H9 (cell line): Measurements from ENCODE around the gene TMEM253. TPM values are rescaled to one million over a fixed set of nuclear protein-coding genes. Genes with fewer than 3 reads are reported as not detected.

ENCODE experiments used
- DNase-seq: peaks from one replicate; pipeline ENCODE4 v3.0.0-alpha.2; 2017
- H2AFZ ChIP-seq: one replicate; pipeline ENCODE4 v1.6.1; 2013; ENCODE audit warnings: mild to moderate bottlenecking, low read length, control low read depth, moderate library complexity
- H2AK5ac ChIP-seq: 2 replicates; pipeline ENCODE4 v1.6.1; 2013; ENCODE audit warnings: low read length, control low read depth, mixed read lengths; ENCODE audit not compliant: insufficient read length
- H2BK120ac ChIP-seq: one replicate; pipeline ENCODE4 v1.6.1; 2013; ENCODE audit warnings: low read depth, mild to moderate bottlenecking, low read length, control low read depth, inconsistent platforms; ENCODE audit not compliant: poor library complexity, severe bottlenecking
- H2BK12ac ChIP-seq: 2 replicates; pipeline ENCODE4 v1.6.1; 2013; ENCODE audit warnings: low read length, control low read depth, mixed read lengths, low read depth; ENCODE audit not compliant: insufficient read length
- H2BK15ac ChIP-seq: 2 replicates; pipeline ENCODE4 v1.6.1; 2013; ENCODE audit warnings: low read depth, low read length, control low read depth
- H2BK20ac ChIP-seq: one replicate; pipeline ENCODE4 v1.6.1; 2013; ENCODE audit warnings: low read depth, mild to moderate bottlenecking, low read length, control low read depth, inconsistent platforms; ENCODE audit not compliant: poor library complexity, severe bottlenecking
- H2BK5ac ChIP-seq: 2 replicates; pipeline ENCODE4 v1.6.1; 2013; ENCODE audit warnings: low read length, control low read depth, mixed read lengths; ENCODE audit not compliant: insufficient read length
- H3K14ac ChIP-seq: 2 replicates; pipeline ENCODE4 v1.6.1; 2013; ENCODE audit warnings: low read length, control low read depth; ENCODE audit not compliant: insufficient read depth
- H3K18ac ChIP-seq: 2 replicates; pipeline ENCODE4 v1.6.1; 2013; ENCODE audit warnings: low read depth, mild to moderate bottlenecking, mixed read lengths, low read length, control low read depth; ENCODE audit not compliant: insufficient read length
- H3K23ac ChIP-seq: 2 replicates; pipeline ENCODE4 v1.6.1; 2013; ENCODE audit warnings: low read length, control low read depth, mixed read lengths, low read depth; ENCODE audit not compliant: insufficient read length
- H3K23me2 ChIP-seq: 2 replicates; pipeline ENCODE4 v1.6.1; 2013; ENCODE audit warnings: low read depth, mild to moderate bottlenecking, mixed read lengths, low read length, control low read depth; ENCODE audit not compliant: insufficient read length, poor library complexity, severe bottlenecking
- H3K27ac ChIP-seq: 2 replicates; pipeline ENCODE4 v1.5.1; 2013; ENCODE audit warnings: low read length, control low read depth, mixed read lengths, low read depth; ENCODE audit not compliant: insufficient read length
- H3K27me3 ChIP-seq: 2 replicates; pipeline ENCODE4 v1.6.1; 2013; ENCODE audit warnings: low read length, control low read depth, inconsistent platforms; ENCODE audit not compliant: insufficient read depth
- H3K4ac ChIP-seq: 2 replicates; pipeline ENCODE4 v1.6.1; 2013; ENCODE audit warnings: low read depth, mild to moderate bottlenecking, control low read depth, inconsistent platforms, low read length, moderate library complexity
- H3K4me1 ChIP-seq: 2 replicates; pipeline ENCODE4 v1.6.1; 2013; ENCODE audit warnings: low read length, control low read depth, inconsistent platforms; ENCODE audit not compliant: insufficient read depth
- H3K4me2 ChIP-seq: 2 replicates; pipeline ENCODE4 v1.6.1; 2013; ENCODE audit warnings: low read length, control low read depth, mixed read lengths; ENCODE audit not compliant: insufficient read length, insufficient read depth
- H3K56ac ChIP-seq: 2 replicates; pipeline ENCODE4 v1.6.1; 2013; ENCODE audit warnings: low read depth, mild to moderate bottlenecking, mixed read lengths, low read length, control low read depth; ENCODE audit not compliant: insufficient read length
- H3K79me1 ChIP-seq: 2 replicates; pipeline ENCODE4 v1.6.1; 2013; ENCODE audit warnings: low read depth, mild to moderate bottlenecking, moderate library complexity, low read length, control low read depth, inconsistent platforms; ENCODE audit not compliant: insufficient read depth, poor library complexity, severe bottlenecking
- H3K79me2 ChIP-seq: 2 replicates; pipeline ENCODE4 v1.6.1; 2013; ENCODE audit warnings: low read length, control low read depth, inconsistent platforms; ENCODE audit not compliant: insufficient read depth
- H3K9ac ChIP-seq: 2 replicates; pipeline ENCODE4 v1.6.1; 2013; ENCODE audit warnings: low read length, control low read depth, mixed read lengths; ENCODE audit not compliant: insufficient read length; ENCODE audit errors: extremely low read depth
- H3K9me3 ChIP-seq: one replicate; pipeline ENCODE4 v1.6.1; 2013; ENCODE audit warnings: low read depth, low read length, inconsistent platforms; ENCODE audit not compliant: control insufficient read depth
- H3T11ph ChIP-seq: one replicate; pipeline ENCODE4 v1.6.1; 2013; ENCODE audit warnings: mild to moderate bottlenecking, low read length, control low read depth, inconsistent platforms
- H4K20me1 ChIP-seq: one replicate; pipeline ENCODE4 v1.6.1; 2013; ENCODE audit not compliant: control insufficient read depth, insufficient read length, insufficient read depth
- H4K5ac ChIP-seq: 2 replicates; pipeline ENCODE4 v1.6.1; 2013; ENCODE audit warnings: low read depth, mild to moderate bottlenecking, mixed read lengths, low read length, control low read depth; ENCODE audit not compliant: insufficient read length
- H4K8ac ChIP-seq: replicated peaks from 2 replicates; pipeline ENCODE4 v1.6.1; 2013; ENCODE audit warnings: low read length, control low read depth, mixed read lengths, low read depth; ENCODE audit not compliant: insufficient read length
- H4K91ac ChIP-seq: 2 replicates; pipeline ENCODE4 v1.6.1; 2013; ENCODE audit warnings: low read depth, mild to moderate bottlenecking, moderate library complexity, mixed read lengths, low read length, control low read depth; ENCODE audit not compliant: insufficient read length
- H3K27ac Mint-ChIP-seq, 3 experiments: 2 replicates in 2 of 3; 3 replicates in 1 of 3; pipeline ENCODE4 v1.8.0; 2020 to 2021; ENCODE audit warnings: mixed read lengths in 3 of 3, mild to moderate bottlenecking in 1 of 3, moderate library complexity in 1 of 3
- H3K27me3 Mint-ChIP-seq: 2 replicates; pipeline ENCODE4 v1.8.0; 2021; ENCODE audit warnings: low read depth, mild to moderate bottlenecking, moderate library complexity, mixed read lengths
- H3K36me3 Mint-ChIP-seq, 3 experiments: 2 replicates in 2 of 3; 3 replicates in 1 of 3; pipeline ENCODE4 v1.8.0; 2020 to 2021; ENCODE audit warnings: low read depth in 3 of 3, mixed read lengths in 3 of 3; ENCODE audit not compliant: insufficient read depth in 1 of 3
- H3K4me1 Mint-ChIP-seq, 2 experiments: 2 replicates each; pipeline ENCODE4 v1.8.0; 2020; ENCODE audit warnings: mixed read lengths in 2 of 2
- H3K4me3 Mint-ChIP-seq, 2 experiments: 2 replicates in 1 of 2; 3 replicates in 1 of 2; pipeline ENCODE4 v1.8.0; 2020 to 2021; ENCODE audit warnings: mild to moderate bottlenecking in 2 of 2, mixed read lengths in 2 of 2, moderate library complexity in 1 of 2
- H3K9me3 Mint-ChIP-seq, 2 experiments: 2 replicates in 1 of 2; 3 replicates in 1 of 2; pipeline ENCODE4 v1.8.0; 2020; ENCODE audit warnings: mild to moderate bottlenecking in 2 of 2, mixed read lengths in 2 of 2, moderate library complexity in 1 of 2
- CTCF ChIP-seq: fragments of 200-600 bp; sonication (generic); conservative IDR thresholded peaks from 3 replicates; pipeline ENCODE4 v1.8.0; 2021; ENCODE audit warnings: antibody characterized with exemption, mild to moderate bottlenecking
- WGBS: extraction: QIAGEN DNeasy Blood & Tissue Kit; methylation state at CpG from one replicate; pipeline ENCODE4 v1.1.7; 2013; ENCODE audit warnings: missing lambda C conversion rate, low lambda C conversion rate, mixed read lengths; ENCODE audit not compliant: insufficient read length; ENCODE audit errors: extremely low coverage; 5-methylcytosine and 5-hydroxymethylcytosine counted together
- total RNA-seq: library from RNA; stranded (reverse); gene quantifications from 2 replicates; pipeline ENCODE4 v1.2.1, GENCODE V29; 2021

TMEM253 gene
- total RNA-seq, 1 experiment from 2014 or later, result 2.2 TPM

GRCh38 chr14:21142357-21142756, 41.5 kb downstream of the TMEM253 start:
- peaks cover 10 to 17% of the 10 kb centered on the region in 2 experiments; a peak in 4 of 5 replicates for H3K9me3 Mint-ChIP-seq
- no CpG with 5 or more reads among the region's 1 CpG for WGBS

More at GRCh38 chr14:21142357-21142756, 41.5 kb downstream of the TMEM253 start:
- Histone ChIP-seq H3K9ac (no peak overlapping the region), H3T11ph (no peak overlapping the region), H3K23ac (no peak overlapping the region), H4K91ac (no peak overlapping the region), H2BK120ac (no peak overlapping the region), H3K18ac (no peak overlapping the region), H3K79me1 (no peaks in the 10 kb centered on the region), H4K20me1 (no peaks in the 10 kb centered on the region), H2AK5ac (no peak overlapping the region), H3K9me3 (no peaks in the 10 kb centered on the region), H3K79me2 (no peaks in the 10 kb centered on the region), H4K8ac (no peak overlapping the region), H3K4me1 (no peaks in the 10 kb centered on the region), H2BK20ac (no peak overlapping the region), H2BK12ac (no peak overlapping the region), H3K23me2 (no peaks in the 10 kb centered on the region), H2BK5ac (no peak overlapping the region), H3K14ac (no peak overlapping the region), H3K27me3 (no peaks in the 10 kb centered on the region), H3K4me2 (no peak overlapping the region), H3K56ac (no peak overlapping the region), H2AFZ (no peak overlapping the region), H3K27ac (no peak overlapping the region), H4K5ac (no peak overlapping the region), H2BK15ac (no peak overlapping the region), H3K4ac (no peak overlapping the region)
- Mint-ChIP-seq H3K4me3 (no peak overlapping the region), H3K27me3 (peaks cover 2% of the 10 kb centered on the region; the same call in 1 of the 2 replicates), H3K36me3 (no peaks in the 10 kb centered on the region; a peak in 1 of 7 replicates), H3K4me1 (no peaks in the 10 kb centered on the region), H3K27ac (no peak overlapping the region)
- DNase-seq, result no peak
- TF ChIP-seq CTCF, result no peak
